GM12801 (cell line): ENCODE measurements around the gene ATIC.

Experiments
- TF ChIP-seq, protein P1 (sequence below): IDR thresholded peaks from one replicate; pipeline ENCODE4 v1.5.1; 2011; ENCODE audit warnings: control low read depth; ENCODE audit not compliant: insufficient read length; ENCODE audit errors: extremely low read depth

ATIC gene

DNA sequence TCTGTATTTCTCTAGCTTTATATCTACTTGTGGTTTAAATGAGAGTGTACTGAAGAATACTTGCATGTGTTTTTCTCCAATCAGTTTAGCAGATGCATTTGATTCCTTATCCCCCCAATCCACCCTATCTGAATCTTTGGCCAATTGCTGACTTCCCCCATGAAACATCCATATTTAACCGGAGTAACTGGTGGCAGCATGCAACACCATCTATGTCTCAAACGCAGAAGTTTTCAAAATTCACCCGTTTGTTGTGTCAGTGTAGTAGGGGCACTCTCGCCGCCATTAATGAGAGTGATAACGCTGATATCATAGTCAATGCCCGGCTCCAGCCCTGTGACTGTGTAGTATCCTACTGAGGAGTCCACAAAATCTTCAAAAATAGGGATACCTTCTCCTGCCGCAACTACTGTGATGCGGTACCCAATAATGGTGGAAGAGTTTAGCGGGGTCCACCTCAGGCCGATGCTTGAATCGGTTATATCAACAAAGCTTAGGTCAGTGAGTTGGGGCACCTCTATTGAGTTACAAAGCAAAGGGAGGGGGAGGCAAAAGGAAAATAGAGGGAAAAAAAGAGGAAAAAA lies 80.9 kb downstream of the ATIC start:
- TF ChIP-seq, protein P1, sequence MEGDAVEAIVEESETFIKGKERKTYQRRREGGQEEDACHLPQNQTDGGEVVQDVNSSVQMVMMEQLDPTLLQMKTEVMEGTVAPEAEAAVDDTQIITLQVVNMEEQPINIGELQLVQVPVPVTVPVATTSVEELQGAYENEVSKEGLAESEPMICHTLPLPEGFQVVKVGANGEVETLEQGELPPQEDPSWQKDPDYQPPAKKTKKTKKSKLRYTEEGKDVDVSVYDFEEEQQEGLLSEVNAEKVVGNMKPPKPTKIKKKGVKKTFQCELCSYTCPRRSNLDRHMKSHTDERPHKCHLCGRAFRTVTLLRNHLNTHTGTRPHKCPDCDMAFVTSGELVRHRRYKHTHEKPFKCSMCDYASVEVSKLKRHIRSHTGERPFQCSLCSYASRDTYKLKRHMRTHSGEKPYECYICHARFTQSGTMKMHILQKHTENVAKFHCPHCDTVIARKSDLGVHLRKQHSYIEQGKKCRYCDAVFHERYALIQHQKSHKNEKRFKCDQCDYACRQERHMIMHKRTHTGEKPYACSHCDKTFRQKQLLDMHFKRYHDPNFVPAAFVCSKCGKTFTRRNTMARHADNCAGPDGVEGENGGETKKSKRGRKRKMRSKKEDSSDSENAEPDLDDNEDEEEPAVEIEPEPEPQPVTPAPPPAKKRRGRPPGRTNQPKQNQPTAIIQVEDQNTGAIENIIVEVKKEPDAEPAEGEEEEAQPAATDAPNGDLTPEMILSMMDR, result no peak

DNA sequence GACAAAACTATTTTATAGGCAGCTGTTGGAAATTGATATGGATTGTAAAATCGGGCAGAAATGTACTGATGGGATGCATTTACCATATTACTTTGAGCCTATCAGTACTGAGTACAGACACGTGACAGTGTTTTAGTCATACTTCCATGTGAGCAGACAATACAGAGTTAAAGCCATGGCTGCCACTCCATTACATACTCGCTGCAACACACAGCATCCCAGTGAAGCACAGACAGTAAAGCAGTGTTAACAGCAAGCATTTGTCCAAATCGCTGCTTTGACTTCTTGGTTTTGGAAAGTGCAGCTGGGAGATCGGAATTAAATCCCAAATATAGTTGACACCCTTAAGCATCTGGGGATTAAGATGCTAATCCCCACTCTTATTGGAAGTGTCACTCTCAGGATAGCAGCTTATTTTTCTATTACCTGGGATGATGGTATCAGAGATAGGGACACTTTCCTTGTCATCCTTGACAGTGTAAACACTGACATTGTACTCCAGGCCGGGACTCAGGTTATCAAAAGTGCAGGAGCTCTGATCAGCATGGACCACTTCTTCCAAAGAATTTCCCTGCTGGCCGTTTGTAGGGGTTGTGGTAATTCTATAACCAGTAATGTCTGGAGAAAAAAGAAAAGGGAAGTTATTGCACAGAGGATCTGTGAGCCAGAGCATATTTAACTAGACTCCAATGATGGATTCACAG lies 82.4 kb downstream of the ATIC start:
- TF ChIP-seq, protein P1, result no peak

GRCh38 chr2:215395687-215396460 lies 84.0 kb downstream of the ATIC start:
- TF ChIP-seq, protein P1, result no peak

DNA sequence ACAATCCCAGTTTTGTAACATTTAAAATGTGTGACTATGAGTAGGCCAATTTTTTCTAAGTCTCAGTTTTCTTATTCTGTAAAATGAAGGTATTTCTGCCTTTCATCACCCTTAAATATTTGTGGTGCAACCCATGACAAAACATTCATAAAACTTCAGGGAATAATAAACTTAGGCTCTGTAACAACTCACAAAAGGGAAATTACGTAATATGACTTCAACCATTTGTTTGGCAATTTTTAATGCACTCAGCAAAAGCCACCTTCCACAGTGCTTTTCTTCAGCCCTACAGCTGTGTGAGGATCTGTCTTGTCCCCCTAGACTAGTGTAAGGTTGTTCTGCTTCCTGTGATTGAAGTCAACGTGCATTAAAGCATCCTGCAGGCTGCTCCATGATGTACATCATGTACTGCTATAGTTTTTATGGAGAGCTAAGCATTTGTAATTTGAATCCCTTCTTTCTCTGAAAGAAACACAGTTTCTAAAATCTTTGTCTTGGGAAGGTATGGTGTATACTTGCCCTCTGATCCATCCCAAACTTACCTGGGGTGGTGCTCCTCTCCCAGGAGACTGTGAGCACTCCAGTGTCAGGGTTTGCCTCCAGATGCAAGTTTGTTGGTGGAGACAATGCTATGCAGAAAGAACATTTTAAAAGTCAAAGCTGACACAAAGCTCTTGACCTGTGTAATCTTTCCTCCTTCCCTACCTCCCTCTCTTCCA lies 84.9 kb downstream of the ATIC start:
- TF ChIP-seq, protein P1, result no peak

DNA sequence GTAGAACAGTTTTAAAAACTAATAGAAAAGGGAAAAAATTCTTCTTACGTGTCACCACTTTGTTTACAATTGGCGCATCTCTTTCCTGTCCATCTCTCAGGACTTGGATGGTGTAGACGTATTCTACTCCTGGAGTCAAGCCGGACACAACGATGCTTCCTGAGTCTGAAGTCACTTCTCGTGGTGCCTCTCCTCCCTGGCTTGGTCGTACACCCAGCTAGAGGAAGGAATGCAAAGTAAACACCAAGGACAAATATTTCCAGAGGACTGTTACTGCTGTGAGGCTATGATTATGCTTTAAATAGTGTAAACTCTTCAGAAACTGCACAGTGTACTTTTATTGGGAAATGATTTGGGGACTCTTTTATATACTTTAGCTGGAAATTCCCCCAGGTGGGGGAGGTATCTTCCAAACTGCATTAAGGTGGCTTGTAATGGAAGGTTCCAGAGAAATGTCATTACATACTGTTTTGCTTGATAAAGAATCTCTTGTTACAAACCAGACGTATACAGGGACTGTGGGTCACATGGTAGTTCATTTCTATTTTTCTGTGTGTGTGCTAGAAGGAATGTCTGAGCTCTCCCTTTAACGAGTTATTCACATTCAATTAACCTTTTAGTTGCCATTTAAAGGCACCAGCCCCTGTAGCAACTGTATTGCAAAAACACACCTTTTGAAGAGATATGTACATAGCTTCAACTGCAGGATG lies 85.9 kb downstream of the ATIC start:
- TF ChIP-seq, protein P1, result no peak

DNA sequence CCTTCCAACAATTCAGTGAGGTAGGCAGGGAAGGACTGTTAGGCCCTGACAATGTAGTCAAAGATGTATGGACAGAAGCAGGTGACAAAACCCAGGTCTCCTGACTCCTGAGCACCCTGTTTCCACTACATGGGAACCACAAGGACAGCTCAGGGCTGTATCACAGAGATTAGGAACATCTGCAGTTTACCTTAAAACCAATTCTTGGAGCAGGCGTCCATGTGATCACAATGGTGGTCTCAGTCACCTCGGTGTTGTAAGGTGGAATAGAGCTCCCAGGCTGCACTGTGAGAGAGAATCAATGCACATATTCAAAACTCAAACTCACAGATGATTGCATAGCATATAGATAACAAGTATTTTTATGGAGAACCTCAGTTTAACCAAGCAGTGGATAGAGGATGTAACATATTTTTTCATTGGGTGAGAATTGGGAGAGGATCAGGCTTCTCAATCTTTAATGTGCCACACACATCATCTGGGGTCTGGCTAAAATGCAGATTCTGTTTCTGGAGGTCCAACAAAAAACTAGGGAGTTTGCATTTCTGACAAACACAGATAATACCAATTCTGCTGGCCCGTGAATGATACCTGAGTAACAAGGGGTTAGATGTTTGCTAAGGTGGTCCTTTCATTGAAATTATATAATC lies 87.3 kb downstream of the ATIC start:
- TF ChIP-seq, protein P1, result no peak
